ENCODE results near the gene SNRNP27.

- TF ChIP-seq FOXM1 (IDR thresholded peaks at IDR 0.05; ENCODE audit: low read depth) = no peak
- TF ChIP-seq FOXM1 (CRISPR knock-in tag; IDR thresholded peaks at IDR 0.05; ENCODE audit: low read depth) = no peak
- no peak for TF ChIP-seq CTCF (IDR thresholded peaks at IDR 0.05 in 2 of 3, conservative IDR thresholded peaks at IDR 0.05 in 1 of 3; ENCODE audit: insufficient read depth in 2 of 3, low read depth in 1 of 3, low read length in 3 of 3)
- no peak for TF ChIP-seq NR0B1 (IDR thresholded peaks at IDR 0.05; ENCODE audit: partially characterized antibody)
- no peak for TF ChIP-seq JUND (IDR thresholded peaks at IDR 0.05; ENCODE audit: borderline replicate concordance, low read depth, low read length)
- TF ChIP-seq JUND (tag; IDR thresholded peaks at IDR 0.05; ENCODE audit: borderline replicate concordance, low read depth, low read length) = no peak
- no peak for TF ChIP-seq USF1 (CRISPR knock-in tag; IDR thresholded peaks at IDR 0.05)
- TF ChIP-seq ZNF23 (CRISPR knock-in tag; IDR thresholded peaks at IDR 0.05) = no peak
- no peak for TF ChIP-seq NFE2L1 (tag; IDR thresholded peaks at IDR 0.05; ENCODE audit: borderline replicate concordance, low read depth)
- TF ChIP-seq MLLT1 (IDR thresholded peaks at IDR 0.05) = no peak
Measured at GRCh38 chr2:69863298-69863697, 30.5 kb upstream of the SNRNP27 start.
